ENCODE measurements around the gene CASP3.
"Not testable (repeated sequence)": the region's sequence is repeated elsewhere in the genome, so short reads cannot be mapped to it uniquely, and the experiment has no call there.

The CASP3 gene

GRCh38 chr4:184636144-184636543 is 13.1 kb downstream of the CASP3 start:
- no peak for DNase-seq (ENCODE audit: low read depth in 2 of 2)

DNA sequence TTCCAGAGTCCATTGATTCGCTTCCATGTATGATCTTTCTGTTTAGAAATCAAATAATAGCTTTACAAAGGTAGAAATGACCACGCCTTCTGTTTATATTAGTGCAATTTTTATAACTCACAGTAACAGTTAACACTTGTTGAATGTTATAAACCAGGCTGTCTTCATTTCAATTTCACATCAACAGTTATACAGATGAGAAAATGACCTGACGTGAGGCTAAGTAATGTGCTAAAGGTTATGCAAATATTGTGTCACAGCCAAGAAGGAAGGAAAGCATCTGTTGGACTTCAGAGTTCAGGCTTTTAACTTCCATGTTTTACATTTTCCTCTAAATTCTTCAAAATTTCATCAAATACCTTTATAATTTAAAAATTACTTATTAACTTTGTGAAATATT is 13.9 kb downstream of the CASP3 start:
- DNase-seq (ENCODE audit: low read depth in 2 of 2): no peak

DNA sequence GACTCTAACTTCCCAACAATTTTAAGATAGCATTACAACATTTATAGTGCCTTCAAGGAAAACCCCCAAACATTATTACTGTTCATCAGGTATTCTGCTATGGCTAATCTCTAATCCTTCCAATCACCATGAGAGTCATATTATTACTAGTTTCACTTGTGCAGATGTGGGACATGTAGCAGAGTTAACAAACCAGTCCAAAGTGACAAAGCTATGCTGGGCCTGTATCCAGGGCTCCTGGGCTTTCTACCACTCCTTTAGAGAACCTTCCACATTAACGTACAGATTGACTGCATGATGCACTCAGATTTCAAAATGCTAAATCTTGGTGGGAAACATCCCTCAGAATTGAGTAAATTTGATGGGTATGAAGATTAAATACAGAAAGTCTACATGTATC is 16.4 kb downstream of the CASP3 start:
- no peak for DNase-seq (ENCODE audit: low read depth in 2 of 2)

GRCh38 chr4:184628103-184628502 is 21.1 kb downstream of the CASP3 start:
- no peak for DNase-seq (ENCODE audit: low read depth in 2 of 2)

GRCh38 chr4:184625783-184626596 is 23.3 kb downstream of the CASP3 start:
- DNase-seq (ENCODE audit: low read depth in 2 of 2): not testable (repeated sequence)

DNA sequence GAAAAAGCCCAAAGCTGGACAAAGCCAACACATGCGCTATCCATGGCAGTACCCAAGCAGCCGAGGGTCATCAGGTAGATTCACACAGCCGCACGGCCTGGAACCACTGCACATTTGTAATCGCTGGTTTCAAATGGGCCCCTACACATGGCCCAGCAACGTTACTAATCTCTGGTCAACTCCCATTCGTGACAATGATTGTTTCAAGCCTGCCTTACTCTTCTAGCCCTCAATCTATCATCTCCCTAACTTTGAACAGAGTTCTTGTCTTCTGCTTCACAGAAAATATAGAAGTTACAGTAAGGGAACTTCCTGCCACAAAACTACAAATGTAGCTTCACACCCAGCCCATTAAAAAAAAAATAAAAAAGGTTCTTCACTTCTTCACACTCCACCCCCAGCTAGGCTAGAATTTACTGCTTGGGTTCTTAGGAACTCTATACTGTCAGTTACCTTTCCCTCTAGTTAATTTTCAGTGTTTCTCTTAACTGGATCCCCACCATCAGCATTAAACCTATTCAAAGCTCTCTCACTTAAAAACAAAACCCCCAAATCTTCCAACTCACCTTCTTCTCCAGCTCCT is 24.2 kb downstream of the CASP3 start:
- DNase-seq (ENCODE audit: low read depth in 2 of 2): no peak

DNA sequence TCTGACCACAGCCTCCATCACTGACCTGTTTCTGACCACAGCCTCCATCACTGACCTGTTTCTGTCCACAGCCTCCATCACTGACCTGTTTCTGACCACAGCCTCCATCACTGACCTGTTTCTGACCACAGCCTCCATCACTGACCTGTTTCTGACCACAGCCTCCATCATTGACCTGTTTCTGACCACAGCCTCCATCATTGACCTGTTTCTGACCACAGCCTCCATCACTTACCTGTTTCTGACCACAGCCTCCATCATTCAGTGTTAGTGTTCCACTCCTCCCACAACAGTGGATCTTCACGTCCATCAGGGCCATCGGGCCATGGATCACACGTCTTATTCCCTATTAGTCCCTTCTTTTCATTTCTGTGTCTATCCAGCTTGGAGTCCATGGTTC is 24.7 kb downstream of the CASP3 start:
- not testable (repeated sequence) for DNase-seq (ENCODE audit: low read depth in 2 of 2)

GRCh38 chr4:184621518-184621917 is 27.7 kb downstream of the CASP3 start:
- DNase-seq (ENCODE audit: low read depth in 2 of 2): no peak

DNA sequence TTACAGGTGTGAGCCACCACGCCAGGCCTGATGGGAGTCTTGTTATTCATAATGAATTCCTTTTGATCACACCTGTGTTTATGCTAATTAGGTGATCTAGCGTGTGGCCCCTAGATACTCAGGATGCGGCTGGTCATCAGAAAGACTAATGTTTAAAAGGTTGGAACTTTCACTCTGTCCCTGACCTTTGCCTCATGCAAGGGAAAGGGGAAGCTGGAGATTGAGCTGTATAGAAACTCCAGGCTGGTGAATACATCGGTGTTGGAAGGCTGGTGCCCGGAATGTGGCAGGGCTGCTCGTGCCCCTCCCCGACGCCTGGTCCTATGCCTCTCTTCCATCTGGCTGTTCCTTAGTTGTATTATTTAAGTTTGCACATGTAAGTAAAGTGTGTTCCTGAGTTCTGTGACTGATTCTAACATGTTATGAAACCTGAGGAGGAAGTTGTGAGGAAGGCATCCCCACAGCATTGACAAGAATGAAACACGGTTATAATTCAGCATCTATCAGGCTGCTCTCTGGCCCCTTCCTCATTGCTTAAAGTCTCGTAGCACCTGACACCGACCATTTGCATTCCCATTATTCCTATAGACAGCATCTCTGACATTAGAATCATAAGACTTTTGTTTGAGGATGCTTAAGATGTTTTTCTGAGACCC is 28.9 kb downstream of the CASP3 start:
- DNase-seq (ENCODE audit: low read depth in 2 of 2): no peak

- DNase-seq (ENCODE audit: low read depth in 2 of 2): no peak
Measured at GRCh38 chr4:184617600-184618196, 31.5 kb downstream of the CASP3 start.

DNA sequence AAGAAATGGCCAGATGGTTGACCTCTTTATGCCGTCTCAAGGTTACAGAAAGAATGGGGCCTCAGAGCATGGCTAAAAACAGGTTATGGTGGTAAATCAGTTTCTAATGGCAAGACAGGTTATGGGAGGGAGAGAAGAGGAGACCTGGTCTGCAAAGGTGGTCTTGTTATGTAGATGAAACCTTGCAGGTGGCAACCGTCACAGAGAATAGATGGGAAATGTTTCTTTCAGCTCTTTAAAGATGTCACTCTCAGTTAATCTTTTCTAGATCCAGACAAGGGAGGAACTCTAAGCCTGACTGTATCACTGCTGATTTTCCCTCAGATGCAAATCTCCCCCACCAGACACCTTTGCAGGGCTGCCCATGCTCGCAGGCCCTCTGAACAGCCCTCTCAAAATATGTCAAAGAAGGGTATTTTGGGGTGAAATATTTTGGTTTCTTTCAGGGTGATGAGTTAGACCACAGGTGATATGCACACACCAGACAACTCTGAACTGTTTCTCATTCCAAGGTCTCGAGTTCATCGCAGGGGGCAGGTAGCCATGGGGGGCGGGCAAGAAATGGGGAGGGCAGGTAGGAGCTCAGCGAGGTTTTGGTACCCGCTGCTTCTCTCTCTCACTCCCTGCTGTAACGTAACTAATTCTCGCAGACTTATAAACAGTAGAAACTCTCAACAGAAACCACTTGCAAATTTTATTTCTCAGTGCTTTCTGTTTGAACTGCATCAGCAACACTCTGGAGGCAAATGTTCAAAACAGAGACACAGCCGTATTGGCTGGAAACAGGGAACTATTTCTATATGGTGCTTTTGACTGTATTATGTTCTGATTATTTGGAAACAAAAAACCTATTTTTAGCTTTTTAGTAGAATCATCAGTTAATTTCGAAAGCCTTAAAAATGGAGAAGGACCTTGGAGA is 32.4 kb downstream of the CASP3 start:
- no peak for DNase-seq (ENCODE audit: low read depth in 2 of 2)

DNA sequence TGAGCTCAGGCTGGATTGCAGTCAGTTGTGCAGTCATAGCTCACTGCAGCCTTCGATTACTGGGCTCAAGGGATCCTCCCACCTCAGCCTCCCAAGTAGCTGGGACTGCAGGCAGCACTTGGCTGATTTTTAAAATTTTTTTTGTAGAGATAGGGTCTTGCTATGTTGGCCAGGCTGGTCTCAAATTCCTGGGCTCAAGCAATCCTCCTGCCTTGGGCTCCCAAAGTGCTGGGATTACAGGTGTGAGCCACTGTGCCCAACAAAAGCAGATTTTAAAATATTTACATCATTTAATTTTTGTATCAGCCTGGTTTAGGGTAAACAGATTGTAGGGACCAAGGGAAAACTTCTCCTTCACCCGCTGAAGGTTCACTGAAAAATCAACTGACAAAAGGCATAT is 33.1 kb downstream of the CASP3 start:
- not testable (repeated sequence) for DNase-seq (ENCODE audit: low read depth in 2 of 2)

DNA sequence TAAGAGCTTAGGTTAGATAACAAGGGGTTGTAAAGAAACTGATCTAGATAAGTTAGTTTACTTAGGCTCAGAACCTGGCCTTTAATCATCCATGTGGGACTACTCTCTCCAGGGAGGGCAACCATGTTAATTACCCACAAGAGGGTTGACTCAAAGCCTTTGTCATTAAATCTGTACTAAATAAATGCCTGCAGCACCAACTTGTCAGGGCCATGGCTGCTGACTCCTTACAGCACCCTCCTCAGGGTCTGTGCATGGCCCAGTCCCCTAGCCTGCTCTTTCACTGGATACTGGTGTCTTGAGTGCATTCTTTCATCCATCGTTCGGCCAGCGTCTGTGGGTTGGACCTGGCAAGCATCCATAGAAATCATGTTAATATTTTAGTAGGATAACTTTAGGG is 34.7 kb downstream of the CASP3 start:
- DNase-seq (ENCODE audit: low read depth in 2 of 2): no peak

DNA sequence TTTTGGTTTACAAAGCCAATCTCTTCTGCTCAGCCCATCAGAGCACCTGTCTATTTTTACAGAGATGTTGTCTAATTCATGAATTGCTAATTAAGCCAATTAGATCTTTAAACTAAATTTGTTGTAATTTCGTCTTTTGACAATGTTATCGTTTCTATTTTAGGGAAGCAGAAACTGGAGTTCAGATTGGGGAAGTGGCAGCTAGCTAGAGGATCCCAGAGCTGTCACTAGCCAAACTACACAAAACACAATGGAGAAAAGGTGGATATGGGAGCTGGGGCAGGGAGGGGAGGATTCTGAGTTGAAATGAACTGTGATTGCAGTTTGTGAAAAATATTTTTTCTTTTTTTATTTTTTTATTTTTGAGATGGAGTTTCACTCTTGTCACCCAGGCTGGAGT is 35.8 kb downstream of the CASP3 start:
- DNase-seq (ENCODE audit: low read depth in 2 of 2): no peak

DNA sequence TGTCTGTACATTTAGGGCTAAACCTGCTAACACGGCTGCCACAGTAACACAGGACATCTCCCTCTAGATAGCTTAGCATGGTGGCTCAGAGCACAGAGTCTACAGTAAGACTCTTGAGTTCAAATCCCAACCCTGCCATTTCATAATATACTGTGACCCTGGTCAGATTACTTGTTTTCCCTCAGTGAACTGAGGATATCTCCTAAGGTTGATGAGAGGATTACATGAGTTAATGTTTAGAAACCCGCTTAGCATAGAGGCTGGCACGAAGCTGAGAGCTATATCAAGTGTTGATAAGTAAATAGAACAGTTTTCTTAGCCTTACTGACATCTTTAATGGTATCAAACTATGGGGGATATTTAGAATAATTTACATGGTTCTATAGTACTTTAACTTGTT is 37.2 kb downstream of the CASP3 start:
- DNase-seq (ENCODE audit: low read depth in 2 of 2): no peak

DNA sequence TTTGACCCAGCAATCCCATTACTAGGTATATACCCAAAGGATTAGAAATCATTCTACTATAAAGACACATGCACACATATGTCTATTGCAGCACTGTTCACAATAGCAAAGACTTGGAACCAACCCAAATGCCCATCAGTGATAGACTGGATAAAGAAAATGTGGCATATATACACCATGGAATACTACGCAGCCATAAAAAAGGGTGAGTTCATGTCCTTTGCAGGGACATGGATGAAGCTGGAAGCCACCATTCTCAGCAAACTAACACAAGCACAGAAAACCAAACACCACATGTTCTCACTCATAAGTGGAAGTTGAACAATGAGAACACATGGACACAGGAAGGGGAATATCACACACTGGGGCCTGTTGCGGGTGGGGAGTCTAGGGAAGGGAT is 41.8 kb downstream of the CASP3 start:
- DNase-seq (ENCODE audit: low read depth in 2 of 2): not testable (repeated sequence)

GRCh38 chr4:184602857-184603256 is 46.4 kb downstream of the CASP3 start:
- DNase-seq (ENCODE audit: low read depth in 2 of 2): not testable (repeated sequence)

- DNase-seq (ENCODE audit: low read depth in 2 of 2): not testable (repeated sequence)
Measured at GRCh38 chr4:184600982-184601381, 48.3 kb downstream of the CASP3 start.

DNA sequence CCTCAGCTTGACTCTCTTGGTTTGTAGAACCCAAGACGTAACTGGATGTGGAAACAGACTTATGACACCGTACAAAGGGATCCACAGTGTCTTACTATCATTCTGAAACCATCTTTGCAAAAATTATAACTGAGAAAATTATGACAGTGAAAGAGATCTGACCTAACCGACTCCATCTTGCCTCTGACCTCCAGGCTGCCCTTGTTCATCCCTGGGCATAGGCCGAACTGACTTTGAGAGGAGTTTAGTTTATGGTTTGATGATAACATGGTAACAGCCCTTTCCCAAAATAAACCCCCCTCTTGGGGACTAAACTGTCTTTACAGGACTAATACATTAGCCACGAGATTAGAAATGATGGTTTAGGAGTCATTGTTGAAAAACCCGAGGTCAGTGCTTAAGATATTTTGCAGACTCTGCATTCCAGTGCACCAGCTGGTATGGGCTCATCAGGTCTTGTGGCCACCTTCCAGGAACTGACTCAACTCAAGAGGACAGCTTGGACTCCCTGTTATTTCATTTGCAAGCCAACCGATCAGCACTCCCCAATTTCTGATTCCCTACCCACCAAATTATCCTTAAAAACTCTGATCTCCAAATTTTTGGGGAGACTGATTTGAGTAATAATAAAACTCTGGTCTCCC is 49.6 kb downstream of the CASP3 start:
- DNase-seq (ENCODE audit: low read depth in 2 of 2): no peak

DNA sequence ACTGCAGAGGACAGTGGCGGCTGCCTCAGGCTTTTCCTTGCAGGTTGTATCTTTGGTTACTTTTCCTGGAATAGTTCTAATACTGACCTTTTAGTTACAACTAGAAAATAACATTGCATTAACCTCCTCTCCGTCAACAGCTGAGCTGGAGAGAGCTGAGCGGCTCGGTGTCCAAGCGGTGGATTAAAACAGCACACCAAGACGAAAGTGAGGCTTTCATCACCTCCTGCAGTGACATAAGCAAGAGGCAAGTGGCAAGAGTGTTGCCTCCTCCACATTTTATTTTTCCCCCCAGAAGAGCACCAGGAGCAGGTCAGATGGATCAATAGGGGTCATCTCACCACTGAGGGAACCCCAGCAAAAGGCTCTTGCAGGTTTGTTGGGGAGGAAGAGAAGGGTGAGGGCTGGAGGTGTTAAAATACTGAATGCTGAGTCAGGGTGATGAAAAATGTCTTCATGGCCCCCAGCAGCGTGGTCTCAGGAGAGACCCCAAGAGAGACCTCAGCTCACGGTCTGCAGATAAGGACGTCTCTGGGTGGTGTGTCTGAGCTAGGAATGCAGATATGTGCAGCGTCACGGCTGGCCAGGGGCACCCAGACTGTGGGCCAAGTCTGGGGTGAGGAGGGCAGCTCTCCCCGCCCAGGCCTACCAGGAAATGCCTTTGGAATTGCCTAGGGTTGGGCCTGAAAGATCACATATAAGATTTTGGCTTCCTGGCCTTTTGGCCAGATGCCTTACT is 50.3 kb downstream of the CASP3 start:
- no peak for DNase-seq (ENCODE audit: low read depth in 2 of 2)
